ENCODE measurements around the gene SPATA4. TPM values are rescaled to one million over a fixed set of nuclear protein-coding genes. Genes with fewer than 3 reads are reported as not detected.

The SPATA4 gene
- total RNA-seq, 8 experiments from 2014 or later = 0.50 to 1.5 (median 0.73) TPM; not detected in 2

DNA sequence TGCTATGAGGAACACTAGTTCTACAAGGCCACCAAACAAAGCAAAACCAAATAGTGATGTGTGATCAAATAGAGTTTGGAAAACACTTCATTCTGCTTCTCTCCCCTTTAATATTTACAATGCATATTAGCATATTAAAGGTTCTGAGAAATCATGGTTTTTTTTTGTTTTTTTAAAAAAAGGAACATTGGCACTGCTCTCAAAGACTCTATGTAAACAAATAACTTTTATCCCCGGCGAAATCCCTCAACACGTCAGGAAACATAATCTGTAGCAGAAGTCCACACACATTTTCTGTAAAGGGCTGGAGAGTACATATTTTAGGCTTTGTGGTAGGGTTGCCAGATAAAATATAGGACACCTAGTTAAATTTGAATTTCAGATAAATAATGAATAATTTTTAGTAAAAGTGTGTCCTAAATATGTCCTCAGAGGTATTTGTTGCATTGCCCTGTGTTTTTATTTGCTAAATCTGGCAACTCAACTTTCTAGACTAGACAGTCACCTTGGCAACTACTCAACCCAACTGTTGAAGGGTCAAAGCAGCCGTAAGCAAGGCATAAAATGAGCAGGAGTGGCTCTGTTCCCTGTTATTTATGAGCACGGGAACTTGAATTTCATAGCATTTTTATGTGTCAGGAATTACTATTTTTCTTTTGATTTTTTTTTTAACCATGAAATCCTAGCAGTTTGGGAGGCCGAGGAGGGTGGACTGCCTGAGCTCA is 8.6 kb downstream of the SPATA4 start:
- 53 to 100% (median 92%) methylated on average over 1 to 6 of the region's 6 CpGs; no CpG with 5 or more reads in 3 of the 10 experiments for WGBS, 10 experiments
- ATAC-seq (replicated peaks in 6 of 8) = peak in 2 of 8 experiments; percentile 4 to 7
- H3K4me1 ChIP-seq (replicated peaks in 1 of 2) = no peaks in the 10 kb centered on the region
- in situ Hi-C loops (cut with MboI; ENCODE audit: low pct_unique_long_range_greater_than_20kb in 2 of 9, low sequenced_read_pairs in 9 of 9, unreplicated experiment in 9 of 9) = no loop called here
- H3K27ac ChIP-seq = no peak overlapping the region
- H3K4me3 ChIP-seq = no peak overlapping the region

DNA sequence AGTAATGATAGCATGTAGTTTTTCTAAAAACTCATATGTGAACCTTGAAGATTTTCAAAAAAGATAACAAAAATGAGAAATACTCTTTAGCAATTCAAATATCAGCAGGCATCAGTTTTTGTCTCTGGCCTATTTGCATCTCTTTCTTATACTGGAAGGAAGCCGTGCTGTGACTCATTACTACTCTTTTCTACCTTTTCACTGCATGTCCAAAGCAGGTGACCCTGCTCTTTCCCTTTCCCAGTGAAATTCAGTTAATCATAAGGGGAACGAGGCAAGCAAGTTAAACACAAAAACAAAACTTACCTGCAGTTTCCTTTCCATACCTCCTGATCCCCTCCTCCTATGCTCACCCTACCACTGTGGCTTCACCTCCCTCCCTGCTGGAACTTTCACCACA is 9.3 kb downstream of the SPATA4 start:
- in situ Hi-C loops (cut with MboI; ENCODE audit: low pct_unique_long_range_greater_than_20kb in 2 of 9, low sequenced_read_pairs in 9 of 9, unreplicated experiment in 9 of 9) = no loop called here
- ATAC-seq (replicated peaks in 6 of 8) = peak in 3 of 8 experiments; percentile 30 to 48 (median 38)

DNA sequence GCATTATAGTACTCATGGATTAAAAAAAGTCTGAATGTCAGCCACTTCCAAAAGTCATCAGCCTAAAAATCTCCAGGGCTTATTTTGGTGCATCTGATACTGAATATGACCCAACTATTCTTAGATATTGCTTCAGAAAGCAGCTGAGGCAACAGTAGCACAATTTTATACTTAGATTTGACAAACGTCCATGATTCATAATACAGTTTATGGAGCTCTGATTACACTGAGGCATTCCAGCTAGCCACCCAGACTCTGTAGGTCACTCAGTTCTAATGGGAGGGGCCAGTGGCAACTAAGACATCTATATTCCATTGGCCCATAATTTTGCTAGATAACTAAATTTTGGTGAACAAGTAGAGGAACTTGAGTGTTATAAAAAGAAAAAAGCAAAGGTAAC is 10.3 kb downstream of the SPATA4 start:
- peak; percentile 49 to 95 (median 85) for ATAC-seq (replicated peaks in 6 of 8)
- in situ Hi-C loops (cut with MboI; ENCODE audit: low pct_unique_long_range_greater_than_20kb in 2 of 9, low sequenced_read_pairs in 9 of 9, unreplicated experiment in 9 of 9) = no loop called here
- Histone ChIP-seq H3K4me3 (no peak overlapping the region), H3K4me1 (replicated peaks in 1 of 2) (no peaks in the 10 kb centered on the region), H3K27ac (no peak overlapping the region)
- 0 to 89% (median 65%) methylated on average over 1 of the region's 1 CpG; no CpG with 5 or more reads in 2 of the 10 experiments for WGBS, 10 experiments

More for the DNA sequence above, 9.3 kb downstream of the SPATA4 start:
- WGBS, 10 experiments = 26 to 78% (median 54%) methylated on average over 1 to 2 of the region's 2 CpGs; no CpG with 5 or more reads in 2 of the 10 experiments
- H3K4me3 ChIP-seq = no peak overlapping the region
- no peaks in the 10 kb centered on the region for H3K4me1 ChIP-seq (replicated peaks in 1 of 2)
- no peak overlapping the region for H3K27ac ChIP-seq

DNA sequence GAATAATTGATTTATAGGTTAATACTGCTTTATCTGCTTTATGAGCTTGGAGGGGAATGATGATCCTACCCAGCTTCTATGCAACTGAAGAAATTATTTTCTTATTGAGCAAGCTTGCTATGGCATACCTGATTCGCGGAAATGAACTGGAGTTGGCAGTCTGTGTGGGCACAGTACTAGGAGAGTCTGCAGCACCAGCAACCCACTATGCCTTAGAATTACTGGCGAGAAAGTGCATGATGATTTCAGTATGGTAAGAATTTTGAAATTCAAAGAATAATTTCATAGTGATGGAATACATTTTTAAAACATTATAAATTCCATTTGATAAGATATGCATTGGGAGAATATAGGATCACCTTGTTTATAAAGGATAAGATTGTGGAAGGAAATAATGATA is 32.3 kb downstream of the SPATA4 start:
- H3K4me3 ChIP-seq = no peak overlapping the region
- no peaks in the 10 kb centered on the region for H3K4me1 ChIP-seq (replicated peaks in 1 of 2)
- in situ Hi-C loops (cut with MboI; ENCODE audit: low pct_unique_long_range_greater_than_20kb in 2 of 9, low sequenced_read_pairs in 9 of 9, unreplicated experiment in 9 of 9) = loop anchor here in 2 of 9 experiments (25.0 kb wide), 2 partner anchors 174 to 601 kb away; no protein-coding TSS in a partner anchor
- no peak overlapping the region for H3K27ac ChIP-seq
- no peak for ATAC-seq (replicated peaks in 6 of 8)
- WGBS, 10 experiments = 80 to 100% (median 100%) methylated on average over 1 to 3 of the region's 3 CpGs

DNA sequence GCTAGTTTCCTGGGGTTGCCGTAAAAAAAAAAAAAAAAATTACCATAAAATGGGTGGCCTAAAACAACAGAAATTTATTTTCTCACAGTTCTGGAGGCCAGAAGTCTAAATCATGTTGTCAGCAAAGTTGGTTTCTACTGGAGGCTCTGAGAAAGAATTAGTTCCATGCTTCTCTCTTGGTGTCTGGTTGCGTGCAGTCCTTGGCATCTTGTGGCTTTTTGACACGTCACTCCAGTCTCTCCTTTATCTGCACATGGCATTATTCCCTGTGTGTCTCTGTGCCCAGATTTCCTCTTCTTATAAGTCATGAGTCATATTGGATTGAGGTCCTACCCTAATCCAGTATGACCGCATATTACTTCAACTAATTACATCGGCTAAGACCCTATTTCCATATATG is 38.7 kb downstream of the SPATA4 start:
- in situ Hi-C loops (cut with MboI; ENCODE audit: low pct_unique_long_range_greater_than_20kb in 2 of 9, low sequenced_read_pairs in 9 of 9, unreplicated experiment in 9 of 9) = loop anchor here in 2 of 9 experiments (25.0 kb wide), 2 partner anchors 181 to 594 kb away; no protein-coding TSS in a partner anchor
- ATAC-seq (replicated peaks in 6 of 8) = peak in 1 of 8 experiments; percentile 72
- Histone ChIP-seq H3K4me3 (no peak overlapping the region), H3K27ac (no peak overlapping the region), H3K4me1 (replicated peaks in 1 of 2) (no peaks in the 10 kb centered on the region)
- WGBS, 10 experiments = 10 to 100% (median 92%) methylated on average over 3 to 5 of the region's 5 CpGs; no CpG with 5 or more reads in 1 of the 10 experiments

DNA sequence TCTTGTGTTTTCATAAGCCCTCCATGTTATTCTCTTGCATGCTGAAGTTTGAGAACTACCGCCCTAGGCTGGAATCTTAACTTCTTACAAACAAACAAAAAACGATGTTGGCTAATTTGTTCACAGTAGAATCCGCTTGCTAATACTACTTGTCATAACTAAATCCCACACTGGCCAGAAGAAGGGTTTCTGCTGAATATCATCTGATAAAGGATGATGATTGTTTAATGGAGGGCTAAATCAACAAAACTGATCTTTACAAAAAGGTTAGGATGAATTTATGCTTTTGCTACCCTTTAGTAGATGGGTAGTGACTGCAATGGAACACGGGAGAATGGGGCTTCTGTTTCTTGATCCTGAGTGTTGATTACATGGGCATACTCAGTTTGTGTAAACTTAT is 42.3 kb downstream of the SPATA4 start:
- ATAC-seq (replicated peaks in 6 of 8) = no peak
- Histone ChIP-seq H3K27ac (no peak overlapping the region), H3K4me1 (replicated peaks in 1 of 2) (no peaks in the 10 kb centered on the region), H3K4me3 (no peak overlapping the region)
- WGBS, 10 experiments = 89 to 100% (median 97%) methylated on average over 1 to 4 of the region's 4 CpGs; no CpG with 5 or more reads in 3 of the 10 experiments
- in situ Hi-C loops (cut with MboI; ENCODE audit: low pct_unique_long_range_greater_than_20kb in 2 of 9, low sequenced_read_pairs in 9 of 9, unreplicated experiment in 9 of 9) = loop anchor here in 2 of 9 experiments (25.0 kb wide), 2 partner anchors 184 to 591 kb away; no protein-coding TSS in a partner anchor

DNA sequence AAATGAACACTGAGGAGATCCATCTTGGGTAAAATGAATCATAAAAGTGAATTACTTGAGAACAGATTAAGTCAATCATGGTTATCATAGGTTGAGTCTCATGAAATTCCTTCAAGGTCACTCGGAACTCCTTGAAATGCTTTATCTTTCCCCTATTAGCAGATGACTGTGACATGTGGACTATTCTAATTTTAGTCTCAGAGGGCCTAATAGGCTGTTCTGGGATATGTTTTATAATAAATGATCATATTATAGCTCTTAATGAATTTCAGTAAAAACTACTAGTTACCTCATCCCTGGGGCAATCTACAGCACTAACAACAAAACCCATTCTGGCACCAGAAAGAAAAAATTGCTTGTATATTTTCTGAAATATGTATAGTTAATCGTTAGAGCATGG is 44.7 kb downstream of the SPATA4 start:
- in situ Hi-C loops (cut with MboI; ENCODE audit: low pct_unique_long_range_greater_than_20kb in 2 of 9, low sequenced_read_pairs in 9 of 9, unreplicated experiment in 9 of 9) = loop anchor here in 2 of 9 experiments (25.0 kb wide), 2 partner anchors 187 to 588 kb away; no protein-coding TSS in a partner anchor
- WGBS, 10 experiments = 49 to 100% (median 91%) methylated on average over 1 to 2 of the region's 2 CpGs; no CpG with 5 or more reads in 2 of the 10 experiments
- ATAC-seq (replicated peaks in 6 of 8) = peak in 1 of 8 experiments; percentile 24
- H3K4me1 ChIP-seq (replicated peaks in 1 of 2) = no peaks in the 10 kb centered on the region
- H3K4me3 ChIP-seq = no peak overlapping the region
- H3K27ac ChIP-seq = no peak overlapping the region

DNA sequence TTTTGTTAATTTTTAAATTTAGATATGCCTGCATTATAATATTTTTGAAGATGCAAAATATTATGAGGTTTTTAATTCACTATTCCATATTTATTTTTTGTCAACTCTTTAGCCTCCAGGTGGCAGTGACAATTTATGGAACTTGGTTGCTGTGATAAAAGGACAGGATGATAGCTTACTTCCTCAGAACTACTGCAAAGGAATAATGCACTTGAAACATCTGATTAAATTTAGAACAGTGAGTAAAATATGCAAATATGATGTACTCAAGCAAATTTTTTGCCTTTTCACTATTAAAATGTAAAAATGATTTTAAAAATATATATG is 45.1 kb downstream of the SPATA4 start:
- in situ Hi-C loops (cut with MboI; ENCODE audit: low pct_unique_long_range_greater_than_20kb in 2 of 9, low sequenced_read_pairs in 9 of 9, unreplicated experiment in 9 of 9) = loop anchor here in 2 of 9 experiments (25.0 kb wide), 2 partner anchors 187 to 588 kb away; no protein-coding TSS in a partner anchor
- Histone ChIP-seq H3K27ac (no peak overlapping the region), H3K4me3 (no peak overlapping the region), H3K4me1 (replicated peaks in 1 of 2) (no peaks in the 10 kb centered on the region)
- peak in 3 of 8 experiments; percentile 57 to 67 (median 64) for ATAC-seq (replicated peaks in 6 of 8)

DNA sequence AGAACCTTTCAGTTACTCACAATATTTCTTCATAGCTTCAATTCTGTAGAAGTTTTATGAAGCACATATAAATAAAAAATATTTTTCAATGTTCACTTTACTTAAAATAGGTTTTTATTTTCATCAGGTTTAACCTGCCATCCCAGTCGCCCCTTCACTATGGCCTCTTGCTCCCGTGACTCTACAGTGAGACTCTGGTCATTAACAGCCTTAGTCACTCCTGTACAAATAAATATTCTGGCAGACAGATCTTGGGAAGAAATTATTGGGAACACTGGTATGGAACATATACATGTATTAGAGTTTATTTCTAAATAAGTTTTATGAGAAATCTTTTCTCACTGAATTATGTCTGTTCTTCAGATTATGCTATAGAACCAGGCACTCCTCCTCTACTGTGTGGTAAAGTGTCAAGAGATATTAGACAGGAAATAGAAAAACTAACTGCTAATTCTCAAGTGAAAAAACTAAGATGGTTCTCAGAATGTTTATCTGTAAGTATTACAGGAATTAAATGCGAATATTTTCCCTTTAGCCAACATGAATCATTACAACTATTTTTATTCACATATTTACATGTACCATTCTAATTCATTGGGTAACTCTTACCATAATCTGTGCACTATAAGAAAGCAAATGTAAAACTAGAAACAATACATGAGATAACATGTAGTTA is 45.6 kb downstream of the SPATA4 start:
- in situ Hi-C loops (cut with MboI; ENCODE audit: low pct_unique_long_range_greater_than_20kb in 2 of 9, low sequenced_read_pairs in 9 of 9, unreplicated experiment in 9 of 9) = loop anchor here in 2 of 9 experiments (25.0 kb wide), 2 partner anchors 187 to 588 kb away; no protein-coding TSS in a partner anchor
- WGBS, 10 experiments = 21 to 100% (median 87%) methylated on average over 2 to 3 of the region's 3 CpGs
- Histone ChIP-seq H3K27ac (no peak overlapping the region), H3K4me3 (no peak overlapping the region), H3K4me1 (replicated peaks in 1 of 2) (no peaks in the 10 kb centered on the region)
- ATAC-seq (replicated peaks in 6 of 8) = peak in 3 of 8 experiments; percentile 71 to 85 (median 77)

DNA sequence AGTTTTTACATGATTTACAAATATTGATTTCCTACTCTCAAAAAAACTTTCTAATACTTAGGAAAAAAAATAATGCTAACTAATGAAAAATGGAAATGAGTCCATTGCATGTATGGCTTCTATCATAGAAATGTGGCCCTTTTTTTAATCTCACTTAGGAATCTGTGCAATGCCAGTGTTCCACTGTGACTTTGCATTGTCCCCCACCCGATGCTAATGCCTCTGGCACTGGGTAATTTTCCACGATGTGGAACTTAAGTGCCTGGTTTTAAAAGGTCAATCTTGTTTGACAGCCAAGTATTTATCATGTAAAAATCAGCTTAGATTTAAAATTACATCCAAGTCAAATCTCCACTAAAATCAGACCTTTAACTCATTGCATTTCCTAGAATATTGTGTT is 53.1 kb downstream of the SPATA4 start:
- ATAC-seq (replicated peaks in 6 of 8) = no peak
- WGBS, 10 experiments = 0 to 100% (median 57%) methylated on average over 1 to 2 of the region's 2 CpGs; no CpG with 5 or more reads in 1 of the 10 experiments
- H3K4me1 ChIP-seq (replicated peaks in 1 of 2) = no peaks in the 10 kb centered on the region
- H3K4me3 ChIP-seq = no peak overlapping the region
- H3K27ac ChIP-seq = no peak overlapping the region
- in situ Hi-C loops (cut with MboI; ENCODE audit: low pct_unique_long_range_greater_than_20kb in 2 of 9, low sequenced_read_pairs in 9 of 9, unreplicated experiment in 9 of 9) = no loop called here

DNA sequence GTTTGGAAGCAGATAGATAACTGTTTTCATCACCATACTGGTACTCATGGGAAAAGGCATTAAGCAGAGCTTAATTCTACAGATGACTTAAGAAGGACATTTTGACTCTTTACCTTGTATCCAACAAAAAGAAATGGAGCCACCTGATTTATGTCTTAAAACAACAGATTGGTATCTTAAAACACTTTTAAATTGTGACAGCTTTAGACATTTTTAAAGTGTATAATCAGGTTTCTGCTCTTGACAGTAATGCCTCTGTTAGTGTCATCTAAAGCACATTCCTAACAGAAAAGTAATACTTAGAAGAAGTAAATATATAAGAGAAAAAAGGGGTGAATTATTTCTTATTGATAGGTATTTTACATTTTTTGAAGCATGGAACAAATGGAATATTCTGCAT is 55.9 kb downstream of the SPATA4 start:
- Histone ChIP-seq H3K4me3 (no peak overlapping the region), H3K27ac (no peak overlapping the region), H3K4me1 (replicated peaks in 1 of 2) (no peaks in the 10 kb centered on the region)
- ATAC-seq (replicated peaks in 6 of 8) = no peak
- in situ Hi-C loops (cut with MboI; ENCODE audit: low pct_unique_long_range_greater_than_20kb in 2 of 9, low sequenced_read_pairs in 9 of 9, unreplicated experiment in 9 of 9) = no loop called here

DNA sequence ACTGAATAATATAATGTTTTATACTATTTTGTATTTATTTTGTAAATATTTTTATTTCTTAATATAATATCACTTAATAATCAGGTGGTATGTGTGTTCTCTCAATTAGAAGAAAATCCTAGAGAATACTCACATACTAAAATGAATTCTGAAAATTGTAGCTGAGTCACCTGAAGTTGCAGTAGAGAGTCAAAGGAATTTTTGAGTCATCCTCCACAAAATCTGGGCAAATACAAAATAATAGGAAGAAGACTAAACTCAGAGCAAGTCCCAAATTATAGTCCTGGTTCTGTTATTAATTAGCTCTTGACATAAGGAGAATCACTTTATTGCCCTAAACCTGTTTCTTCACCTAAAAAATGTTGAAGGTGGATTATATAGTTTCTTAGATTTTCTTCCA is 57.8 kb downstream of the SPATA4 start:
- in situ Hi-C loops (cut with MboI; ENCODE audit: low pct_unique_long_range_greater_than_20kb in 2 of 9, low sequenced_read_pairs in 9 of 9, unreplicated experiment in 9 of 9) = no loop called here
- Histone ChIP-seq H3K4me3 (no peak overlapping the region), H3K4me1 (replicated peaks in 1 of 2) (no peaks in the 10 kb centered on the region), H3K27ac (no peak overlapping the region)
- no peak for ATAC-seq (replicated peaks in 6 of 8)

DNA sequence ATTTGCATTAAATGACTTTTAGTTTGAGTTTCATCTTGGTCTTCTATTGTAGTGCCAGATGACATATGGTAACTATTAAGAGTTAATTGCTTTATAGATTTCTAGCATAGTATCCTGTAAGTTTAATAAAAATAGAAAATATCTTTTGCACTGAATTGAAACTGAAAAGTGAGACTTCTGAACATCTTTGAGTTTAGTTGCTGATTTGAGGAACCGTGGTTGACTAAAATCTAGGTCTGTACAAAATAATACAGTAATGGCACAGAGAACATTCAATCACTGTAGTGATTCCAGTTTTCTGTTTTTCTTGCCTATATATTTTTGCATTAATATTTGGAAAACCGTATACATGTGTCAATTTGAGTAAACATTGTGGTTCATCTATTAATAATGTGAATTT is 60.7 kb downstream of the SPATA4 start:
- no peak for ATAC-seq (replicated peaks in 6 of 8)
- no peak overlapping the region for H3K27ac ChIP-seq
- 5 to 92% (median 56%) methylated on average over 1 to 2 of the region's 2 CpGs; no CpG with 5 or more reads in 1 of the 10 experiments for WGBS, 10 experiments
- H3K4me3 ChIP-seq = no peak overlapping the region
- H3K4me1 ChIP-seq (replicated peaks in 1 of 2) = no peaks in the 10 kb centered on the region
- in situ Hi-C loops (cut with MboI; ENCODE audit: low pct_unique_long_range_greater_than_20kb in 2 of 9, low sequenced_read_pairs in 9 of 9, unreplicated experiment in 9 of 9) = no loop called here
